Brain microvascular endothelial cell (primary cell): ENCODE measurements around the gene CCR6.

ENCODE experiments used
- DNase-seq: peaks from one replicate; pipeline ENCODE4 v3.0.0-alpha.2; 2020
- H3K27ac ChIP-seq: fragments of 250-450 bp; sonication (Bioruptor Pico); 2 replicates; pipeline ENCODE4 v1.5.1; 2020; ENCODE audit warnings: mild to moderate bottlenecking, moderate library complexity
- H3K27me3 ChIP-seq: fragments of 250-450 bp; sonication (Bioruptor Pico); replicated peaks from 2 replicates; pipeline ENCODE4 v1.5.1; 2020; ENCODE audit warnings: mild to moderate bottlenecking
- H3K36me3 ChIP-seq: fragments of 250-450 bp; sonication (Bioruptor Pico); replicated peaks from 2 replicates; pipeline ENCODE4 v1.5.1; 2020; ENCODE audit warnings: mild to moderate bottlenecking
- H3K4me3 ChIP-seq: 2 replicates; pipeline ENCODE4 v1.5.1; 2011; ENCODE audit warnings: low read depth, mild to moderate bottlenecking, control low read depth, low read length, moderate library complexity
- CTCF ChIP-seq: IDR thresholded peaks from 2 replicates; pipeline ENCODE4 v1.5.1; 2011; ENCODE audit warnings: low read depth, mild to moderate bottlenecking, moderate library complexity, low read length, control low read depth, inconsistent platforms; ENCODE audit errors: missing control alignments
- in situ Hi-C: cut with HindIII; loops from 2 replicates; pipeline ENCODE4 v1.10.0; 2017; ENCODE audit warnings: low sequenced_read_pairs, low pct_ligation_motif_present

CCR6 gene

GRCh38 chr6:167130008-167130677 is 7.2 kb downstream of the CCR6 start:
- in situ Hi-C loops, result no loop called here
- DNase-seq, result no peak
- TF ChIP-seq CTCF, result no peak
- H3K27ac ChIP-seq, result no peak overlapping the region
- no peak overlapping the region for H3K4me3 ChIP-seq
- H3K36me3 ChIP-seq, result no peaks in the 10 kb centered on the region
- no peaks in the 10 kb centered on the region for H3K27me3 ChIP-seq

- in situ Hi-C loops, result no loop called here
- no peak overlapping the region for H3K27ac ChIP-seq
- no peaks in the 10 kb centered on the region for H3K36me3 ChIP-seq
- H3K27me3 ChIP-seq, result no peaks in the 10 kb centered on the region
- TF ChIP-seq CTCF, result no peak
- H3K4me3 ChIP-seq, result no peak overlapping the region
- DNase-seq, result no peak
These were observed 8.1 kb downstream of the CCR6 start for GRCh38 chr6:167130712-167131684.

GRCh38 chr6:167134448-167135328 is 11.8 kb downstream of the CCR6 start:
- DNase-seq, result no peak
- Histone ChIP-seq H3K27me3 (no peaks in the 10 kb centered on the region), H3K4me3 (no peak overlapping the region), H3K36me3 (no peaks in the 10 kb centered on the region), H3K27ac (no peak overlapping the region)
- no peak for TF ChIP-seq CTCF
- in situ Hi-C loops, result no loop called here

GRCh38 chr6:167136376-167136775 is 13.5 kb downstream of the CCR6 start:
- DNase-seq, result no peak
- H3K27me3 ChIP-seq, result no peaks in the 10 kb centered on the region
- in situ Hi-C loops, result no loop called here
- H3K36me3 ChIP-seq, result no peaks in the 10 kb centered on the region
- TF ChIP-seq CTCF, result no peak
- no peak overlapping the region for H3K4me3 ChIP-seq
- H3K27ac ChIP-seq, result no peak overlapping the region

- H3K4me3 ChIP-seq, result no peak overlapping the region
- in situ Hi-C loops, result no loop called here
- H3K27me3 ChIP-seq, result no peaks in the 10 kb centered on the region
- no peaks in the 10 kb centered on the region for H3K36me3 ChIP-seq
- no peak overlapping the region for H3K27ac ChIP-seq
- no peak for TF ChIP-seq CTCF
- no peak for DNase-seq
These were observed 14.2 kb downstream of the CCR6 start for GRCh38 chr6:167137081-167137480.
